H1 (cell line): ENCODE results near the gene JAKMIP3. TPM values are rescaled to one million over a fixed set of nuclear protein-coding genes. Genes with fewer than 3 reads are reported as not detected.

Experiments used
- CTCF ChIA-PET: fragments of 300-600 bp; sonication (Branson Sonifier 250); formaldehyde crosslinking; loops from one replicate; lab custom pipeline; 2021; ENCODE audit not compliant: partially characterized antibody; lab: Charles Lee
- POLR2A ChIA-PET: fragments of 300-600 bp; sonication (Branson Sonifier 250); formaldehyde crosslinking; loops from one replicate; lab custom pipeline; 2021; ENCODE audit warnings: inconsistent platforms; ENCODE audit not compliant: partially characterized antibody; lab: Charles Lee
- DNase-seq, 2 experiments: peaks; one replicate each; pipeline versions ENCODE4 v3.0.0 to v3.0.0-alpha.2; 2010 to 2022; ENCODE audit warnings: low spot score in 2 of 2, low read depth in 1 of 2, mixed read lengths in 1 of 2
- FAIRE-seq: peaks from 2 replicates; lab custom pipeline; 2011; peaks lifted over from hg19 to GRCh38; lab: Jason Lieb, UNC
- H2AFZ ChIP-seq: 2 replicates; pipeline ENCODE4 v1.8.1; 2012; ENCODE audit warnings: low read length, inconsistent platforms
- H2AK5ac ChIP-seq: 2 replicates; pipeline ENCODE4 v1.6.1; 2013; ENCODE audit warnings: low read depth, low read length
- H2BK120ac ChIP-seq: replicated peaks from 2 replicates; pipeline ENCODE3; 2013; ENCODE audit warnings: low read depth, low read length, inconsistent platforms
- H2BK12ac ChIP-seq: 2 replicates; pipeline ENCODE4 v1.6.1; 2013; ENCODE audit warnings: low read depth, low read length
- H2BK15ac ChIP-seq: 2 replicates; pipeline ENCODE4 v1.6.1; 2013; ENCODE audit warnings: low read length
- H2BK20ac ChIP-seq: 2 replicates; pipeline ENCODE4 v1.6.1; 2013; ENCODE audit warnings: low read length
- H2BK5ac ChIP-seq: 2 replicates; pipeline ENCODE4 v1.6.1; 2013; ENCODE audit warnings: low read depth, low read length
- H3K14ac ChIP-seq: 2 replicates; pipeline ENCODE4 v1.6.1; 2013; ENCODE audit warnings: inconsistent platforms; ENCODE audit not compliant: insufficient read length
- H3K18ac ChIP-seq: 2 replicates; pipeline ENCODE4 v1.6.1; 2013; ENCODE audit warnings: low read length; ENCODE audit errors: extremely low read depth
- H3K23ac ChIP-seq: 2 replicates; pipeline ENCODE4 v1.6.1; 2013; ENCODE audit warnings: inconsistent platforms; ENCODE audit not compliant: insufficient read length
- H3K23me2 ChIP-seq: 2 replicates; pipeline ENCODE4 v1.6.1; 2013; ENCODE audit warnings: low read depth, low read length
- H3K27ac ChIP-seq: 2 replicates; pipeline ENCODE4 v1.6.1; 2011; ENCODE audit warnings: low read depth, low read length, inconsistent platforms
- H3K27me3 ChIP-seq, 4 experiments: replicated peaks in 1 of 4; 1 replicate in 1 of 4; 2 replicates in 3 of 4; pipeline versions ENCODE4 v1.6.1 to v1.8.1; 2011 to 2013; ENCODE audit warnings: low read length in 3 of 4, mild to moderate bottlenecking in 3 of 4, inconsistent platforms in 2 of 4, mixed read lengths in 2 of 4, moderate library complexity in 1 of 4; ENCODE audit not compliant: control insufficient read depth in 3 of 4, insufficient read depth in 3 of 4; ENCODE audit errors: extremely low read depth in 1 of 4
- H3K36me3 ChIP-seq, 4 experiments: 2 replicates each; pipeline versions ENCODE4 v1.6.1 to v1.8.1; 2011 to 2013; ENCODE audit warnings: mild to moderate bottlenecking in 4 of 4, low read length in 3 of 4, moderate library complexity in 2 of 4, control low read depth in 1 of 4, inconsistent platforms in 1 of 4; ENCODE audit not compliant: insufficient read depth in 4 of 4, control insufficient read depth in 2 of 4
- H3K4ac ChIP-seq: replicated peaks from 2 replicates; pipeline ENCODE3; 2013; ENCODE audit warnings: low read length, low read depth, mixed read lengths, inconsistent platforms; ENCODE audit not compliant: insufficient read length
- H3K4me1 ChIP-seq, 4 experiments: replicated peaks in 1 of 4; 1 replicate in 1 of 4; 2 replicates in 3 of 4; pipeline versions ENCODE4 v1.6.1 to v1.8.1; 2011 to 2013; ENCODE audit warnings: low read length in 3 of 4, inconsistent platforms in 2 of 4, mixed read lengths in 1 of 4; ENCODE audit not compliant: insufficient read depth in 4 of 4, control insufficient read depth in 3 of 4
- H3K4me2 ChIP-seq, 2 experiments: 2 replicates each; pipeline versions ENCODE4 v1.6.1 to v1.8.1; 2011 to 2013; ENCODE audit warnings: low read depth in 2 of 2, low read length in 2 of 2, control low read depth in 1 of 2, inconsistent platforms in 1 of 2, mild to moderate bottlenecking in 1 of 2; ENCODE audit not compliant: insufficient read depth in 1 of 2
- H3K4me3 ChIP-seq, 4 experiments: fragments of 200-600, 300-600 bp in 1 of 4; sonication (generic), shearing (Covaris generic), sonication (Bioruptor Twin) in 1 of 4; 2 replicates each; pipeline versions ENCODE4 v1.5.1 to v1.8.1; 2011 to 2016; ENCODE audit warnings: low read length in 4 of 4, low read depth in 3 of 4, control low read depth in 2 of 4, inconsistent platforms in 2 of 4, mild to moderate bottlenecking in 2 of 4, mixed read lengths in 1 of 4, moderate library complexity in 1 of 4; ENCODE audit not compliant: insufficient read depth in 2 of 4; ENCODE audit errors: extremely low read depth in 1 of 4
- H3K56ac ChIP-seq: replicated peaks from 2 replicates; pipeline ENCODE3; 2013; ENCODE audit warnings: low read depth, mild to moderate bottlenecking, mixed read lengths, low read length, inconsistent platforms; ENCODE audit not compliant: insufficient read length
- H3K79me1 ChIP-seq: 2 replicates; pipeline ENCODE4 v1.6.1; 2013; ENCODE audit warnings: low read depth, low read length, control low read depth
- H3K79me2 ChIP-seq, 2 experiments: 2 replicates each; pipeline versions ENCODE4 v1.6.1 to v1.8.1; 2012 to 2013; ENCODE audit warnings: low read length in 2 of 2, mild to moderate bottlenecking in 2 of 2, inconsistent platforms in 1 of 2; ENCODE audit not compliant: insufficient read depth in 2 of 2, control insufficient read depth in 1 of 2
- H3K9ac ChIP-seq, 4 experiments: replicated peaks in 1 of 4; 1 replicate in 1 of 4; 2 replicates in 3 of 4; pipeline versions ENCODE4 v1.6.1 to v1.8.1; 2011 to 2013; ENCODE audit warnings: low read depth in 3 of 4, low read length in 3 of 4, control low read depth in 2 of 4, mild to moderate bottlenecking in 2 of 4, moderate library complexity in 2 of 4, inconsistent platforms in 1 of 4; ENCODE audit errors: extremely low read depth in 1 of 4
- H3K9me3 ChIP-seq, 2 experiments: 2 replicates each; pipeline versions ENCODE4 v1.6.1 to v1.8.1; 2012 to 2013; ENCODE audit warnings: mild to moderate bottlenecking in 2 of 2, moderate library complexity in 2 of 2, control low read depth in 1 of 2, inconsistent platforms in 1 of 2, low read depth in 1 of 2, low read length in 1 of 2, mixed read lengths in 1 of 2; ENCODE audit not compliant: insufficient read depth in 2 of 2
- H4K20me1 ChIP-seq, 2 experiments: replicated peaks in 1 of 2; 2 replicates each; pipeline versions ENCODE3 to v1.8.1; 2011 to 2013; ENCODE audit warnings: inconsistent platforms in 2 of 2, low read length in 2 of 2, mild to moderate bottlenecking in 1 of 2; ENCODE audit not compliant: insufficient read depth in 2 of 2, control insufficient read depth in 1 of 2
- H4K5ac ChIP-seq: 2 replicates; pipeline ENCODE4 v1.6.1; 2013; ENCODE audit warnings: low read length, low read depth, mixed read lengths, inconsistent platforms; ENCODE audit not compliant: insufficient read length
- H4K8ac ChIP-seq: 2 replicates; pipeline ENCODE4 v1.8.0; 2013; ENCODE audit warnings: mild to moderate bottlenecking, moderate library complexity, low read length, inconsistent platforms; ENCODE audit not compliant: insufficient read depth; ENCODE audit errors: extremely low read depth
- H4K91ac ChIP-seq: replicated peaks from 2 replicates; pipeline ENCODE3; 2013; ENCODE audit warnings: low read length, mixed read lengths, inconsistent platforms; ENCODE audit not compliant: insufficient read length
- ASH2L ChIP-seq: fragments of 200-600, 300-600 bp; sonication (generic); IDR thresholded peaks from one replicate; pipeline ENCODE4 v1.7.1; 2017; ENCODE audit warnings: low read length
- CEBPB ChIP-seq: IDR thresholded peaks from 2 replicates; pipeline ENCODE4 v1.6.1; 2012; ENCODE audit warnings: low read depth, low read length
- WGBS, 2 experiments: shearing (Covaris generic) in 1 of 2; methylation state at CpG; one replicate each; pipeline versions ENCODE4 v1.1.6 to v1.1.7; 2013 to 2015; ENCODE audit warnings: low lambda C conversion rate in 2 of 2, mixed read lengths in 2 of 2, inconsistent platforms in 1 of 2, low coverage in 1 of 2, missing lambda C conversion rate in 1 of 2; ENCODE audit not compliant: insufficient replicate concordance in 2 of 2, insufficient coverage in 1 of 2, insufficient read length in 1 of 2; ENCODE audit errors: extremely low coverage in 1 of 2, missing lambda C conversion rate in 1 of 2; 5-methylcytosine and 5-hydroxymethylcytosine counted together
- polyA plus RNA-seq, 7 experiments: library from polyadenylated mRNA; depleted of rRNA in 3 of 7; stranded (reverse) in 5 of 7; unstranded in 2 of 7; fragments of >200 nt in 5 of 7; fragments of 200-250 nt in 2 of 7; gene quantifications; 1 replicate in 5 of 7; 2 replicates in 1 of 7; 4 replicates in 1 of 7; pipeline versions ENCODE4 v1.2.1 to v1.2.3, GENCODE V29; 2011 to 2013; ENCODE audit warnings: missing spikeins in 2 of 7, mixed read lengths in 2 of 7
- total RNA-seq: library from RNA; stranded (reverse); fragmentation: NEBNext Ultra II Directional; extraction: Animal tissue kit (Norgen Biotek cat#: 25700); gene quantifications from 2 replicates; pipeline ENCODE4 v1.2.1, GENCODE V29; 2021
- TF ChIP-seq, protein P1 (sequence below): IDR thresholded peaks from 2 replicates; pipeline ENCODE4 v1.6.1; 2011; ENCODE audit warnings: low read length, improper control_type of control experiment

Gene JAKMIP3
- total and polyA plus RNA-seq, 2 of the 8 experiments (the other 6 are each of a cell fraction or from before 2014, with no cell fraction given) = 0.83 to 0.91 TPM

DNA sequence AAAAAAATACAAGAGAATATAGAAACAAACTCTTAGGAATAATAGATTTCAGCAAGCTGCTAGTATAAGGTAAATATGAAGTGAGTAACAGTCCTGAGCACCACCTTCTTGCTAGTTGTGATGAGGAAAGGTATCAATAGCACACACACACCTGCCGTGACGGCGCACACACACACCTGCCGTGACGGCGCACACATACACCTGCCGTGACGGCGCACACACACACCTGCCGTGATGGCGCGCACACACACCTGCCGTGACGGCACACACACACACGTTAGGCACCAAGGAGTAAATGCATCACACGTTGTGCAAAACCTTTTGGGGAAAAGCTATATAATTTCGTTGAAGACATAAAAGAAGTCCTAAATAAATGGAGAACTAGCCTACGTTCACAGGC lies 4.7 kb upstream of the JAKMIP3 start:
- H3K23ac ChIP-seq = no peak overlapping the region
- H3K4ac ChIP-seq = no peak overlapping the region
- H4K91ac ChIP-seq = no peak overlapping the region
- H3K27me3 ChIP-seq = peaks cover 0 to 2% (median 0%) of the 10 kb centered on the region in 4 experiments; a peak in 2 of 7 replicates
- H3K14ac ChIP-seq = no peak overlapping the region
- no peak overlapping the region for H2AFZ ChIP-seq
- no peak overlapping the region for H2AK5ac ChIP-seq
- no peak for FAIRE-seq
- H2BK20ac ChIP-seq = no peak overlapping the region
- H3K27ac ChIP-seq = no peak overlapping the region
- no peak overlapping the region for H3K9ac ChIP-seq
- 93% methylated on average over 15 of the region's 18 CpGs; no CpG with 5 or more reads in 1 of the 2 experiments for WGBS, 2 experiments
- no peak overlapping the region for H4K5ac ChIP-seq
- no peak for DNase-seq
- H4K20me1 ChIP-seq = no peaks in the 10 kb centered on the region
- no peak overlapping the region for H2BK5ac ChIP-seq
- H3K18ac ChIP-seq = no peak overlapping the region
- H3K79me1 ChIP-seq = no peaks in the 10 kb centered on the region
- H3K4me3 ChIP-seq = no peak overlapping the region
- H2BK15ac ChIP-seq = no peak overlapping the region
- no peak overlapping the region for H3K4me2 ChIP-seq
- H3K9me3 ChIP-seq = peaks cover 0 to 4% of the 10 kb centered on the region in 2 experiments; a peak in 1 of 4 replicates
- ChIA-PET CTCF (interaction anchor here (0.9 to 1.3 kb wide), 2 partner anchors 17 to 38 kb away, joined by 3 to 4 read pairs; no protein-coding TSS in a partner anchor), POLR2A (interaction anchor here (0.6 kb wide), 1 partner anchor 28 kb away, joined by 3 read pairs; no protein-coding TSS in a partner anchor)
- no peaks in the 10 kb centered on the region for H3K79me2 ChIP-seq
- no peak overlapping the region for H4K8ac ChIP-seq
- H3K56ac ChIP-seq = no peak overlapping the region
- H2BK12ac ChIP-seq = no peak overlapping the region
- H3K23me2 ChIP-seq = no peaks in the 10 kb centered on the region
- H2BK120ac ChIP-seq = no peak overlapping the region
- H3K4me1 ChIP-seq = peaks cover 0 to 14% (median 10%) of the 10 kb centered on the region in 4 experiments; a peak in 6 of 7 replicates
- no peaks in the 10 kb centered on the region for H3K36me3 ChIP-seq
- TF ChIP-seq CEBPB (no peak), ASH2L (no peak)
- TF ChIP-seq, protein P1, sequence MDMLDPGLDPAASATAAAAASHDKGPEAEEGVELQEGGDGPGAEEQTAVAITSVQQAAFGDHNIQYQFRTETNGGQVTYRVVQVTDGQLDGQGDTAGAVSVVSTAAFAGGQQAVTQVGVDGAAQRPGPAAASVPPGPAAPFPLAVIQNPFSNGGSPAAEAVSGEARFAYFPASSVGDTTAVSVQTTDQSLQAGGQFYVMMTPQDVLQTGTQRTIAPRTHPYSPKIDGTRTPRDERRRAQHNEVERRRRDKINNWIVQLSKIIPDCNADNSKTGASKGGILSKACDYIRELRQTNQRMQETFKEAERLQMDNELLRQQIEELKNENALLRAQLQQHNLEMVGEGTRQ = no peak
